Duodenal mucosa (tissue), 2 donors: ENCODE measurements around the gene DPH7.
"Not testable (repeated sequence)": the region's sequence is repeated elsewhere in the genome, so short reads cannot be mapped to it uniquely, and the experiment has no call there.

Experiments used
- H3K27ac ChIP-seq: one replicate; pipeline ENCODE4 v1.7.0; 2013; ENCODE audit warnings: low read depth, low read length
- H3K27me3 ChIP-seq, 2 donors: one replicate each; pipeline ENCODE4 v1.7.0; 2013; ENCODE audit warnings: low read length in 2 of 2, control low read depth in 1 of 2; ENCODE audit not compliant: insufficient read depth in 2 of 2, control insufficient read depth in 1 of 2
- H3K36me3 ChIP-seq, 2 donors: one replicate each; pipeline ENCODE4 v1.7.0; 2013; ENCODE audit warnings: low read length in 2 of 2, control low read depth in 1 of 2; ENCODE audit not compliant: insufficient read depth in 2 of 2, control insufficient read depth in 1 of 2
- H3K4me1 ChIP-seq, 2 donors: one replicate each; pipeline ENCODE4 v1.7.0; 2013; ENCODE audit warnings: low read length in 2 of 2, control low read depth in 1 of 2; ENCODE audit not compliant: insufficient read depth in 2 of 2, control insufficient read depth in 1 of 2
- H3K4me3 ChIP-seq, 2 donors: one replicate each; pipeline ENCODE4 v1.7.0; 2013; ENCODE audit warnings: low read length in 2 of 2, low read depth in 1 of 2
- H3K9ac ChIP-seq, 2 donors: one replicate each; pipeline ENCODE4 v1.7.0; 2013; ENCODE audit warnings: low read length in 2 of 2, low read depth in 1 of 2
- H3K9me3 ChIP-seq, 2 donors: one replicate each; pipeline ENCODE4 v1.7.0; 2013; ENCODE audit warnings: low read length in 2 of 2, control low read depth in 1 of 2; ENCODE audit not compliant: control insufficient read depth in 1 of 2

DPH7 gene

GRCh38 chr9:137538058-137538457, 40.7 kb downstream of the DPH7 start:
- Histone ChIP-seq H3K4me3 (no peak overlapping the region), H3K27me3 (no peaks in the 10 kb centered on the region)

GRCh38 chr9:137536594-137537131, 42.1 kb downstream of the DPH7 start:
- H3K27me3 ChIP-seq, H3K27ac ChIP-seq, H3K36me3 ChIP-seq, H3K9ac ChIP-seq, H3K9me3 ChIP-seq, H3K4me3 ChIP-seq: not testable (repeated sequence)
- H3K4me1 ChIP-seq = peaks cover 8 to 10% of the 10 kb centered on the region in 2 donors

More at GRCh38 chr9:137538058-137538457, 40.7 kb downstream of the DPH7 start:
- H3K9me3 ChIP-seq = no peaks in the 10 kb centered on the region
- no peak overlapping the region for H3K27ac ChIP-seq
- H3K9ac ChIP-seq = no peak overlapping the region
- H3K4me1 ChIP-seq = peaks cover 8 to 10% of the 10 kb centered on the region in 2 donors
- no peaks in the 10 kb centered on the region for H3K36me3 ChIP-seq

- no peak overlapping the region for H3K27ac ChIP-seq
Observed at GRCh38 chr9:137535120-137535428, 43.7 kb downstream of the DPH7 start.

DNA sequence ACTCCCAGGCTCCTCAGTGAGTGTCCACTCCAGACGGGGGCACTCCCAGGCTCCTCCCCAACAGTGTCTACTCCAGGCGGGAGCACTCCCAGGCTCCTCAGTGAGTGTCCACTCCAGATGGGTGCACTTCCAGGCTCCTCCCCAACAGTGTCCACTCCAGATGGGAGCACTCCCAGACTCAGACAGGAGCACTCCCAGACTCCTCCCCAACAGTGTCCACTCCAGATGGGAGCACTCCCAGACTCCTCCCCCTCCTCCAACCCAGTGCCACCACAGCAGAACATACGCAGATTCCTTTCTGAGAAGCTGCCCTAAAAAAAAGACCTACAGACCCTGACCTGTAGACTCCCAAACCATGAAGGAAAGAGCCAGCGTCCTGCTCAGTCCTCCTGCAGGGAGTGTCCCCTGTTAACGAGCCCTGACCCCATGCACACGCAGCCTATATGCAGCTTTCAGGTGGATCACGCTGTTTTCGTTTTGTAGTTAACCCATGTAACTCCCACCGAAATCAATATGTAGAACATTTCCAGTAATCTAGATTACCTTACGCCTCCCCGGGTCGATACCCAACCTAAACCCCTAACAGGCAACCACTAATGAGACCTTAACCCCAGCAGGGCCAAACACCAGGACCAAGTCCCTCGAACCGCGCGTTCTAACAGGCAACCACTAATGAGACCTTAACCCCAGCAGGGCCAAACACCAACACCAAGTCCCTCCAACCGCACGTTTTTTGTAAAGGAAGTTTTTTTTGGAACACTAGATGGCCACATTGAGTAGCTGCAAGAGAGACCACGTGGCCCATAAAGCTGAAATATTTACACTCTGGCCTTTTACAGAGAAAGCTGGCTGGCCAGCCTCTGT, 44.2 kb downstream of the DPH7 start:
- H3K27ac ChIP-seq = no peak overlapping the region
- peaks cover 8 to 10% of the 10 kb centered on the region in 2 donors for H3K4me1 ChIP-seq
- H3K27me3 ChIP-seq = no peaks in the 10 kb centered on the region
- H3K4me3 ChIP-seq = no peak overlapping the region
- H3K36me3 ChIP-seq = no peaks in the 10 kb centered on the region
- no peaks in the 10 kb centered on the region for H3K9me3 ChIP-seq
- no peak overlapping the region for H3K9ac ChIP-seq

More at GRCh38 chr9:137535120-137535428, 43.7 kb downstream of the DPH7 start:
- Histone ChIP-seq H3K4me3 (no peak overlapping the region), H3K36me3 (no peaks in the 10 kb centered on the region), H3K9ac (no peak overlapping the region), H3K9me3 (no peaks in the 10 kb centered on the region), H3K4me1 (peaks cover 8 to 10% of the 10 kb centered on the region in 2 donors), H3K27me3 (no peaks in the 10 kb centered on the region)

GRCh38 chr9:137532891-137533468, 45.7 kb downstream of the DPH7 start:
- H3K9ac ChIP-seq, H3K4me3 ChIP-seq, H3K27ac ChIP-seq, H3K9me3 ChIP-seq, H3K36me3 ChIP-seq, H3K27me3 ChIP-seq: not testable (repeated sequence)
- peaks cover 8 to 10% of the 10 kb centered on the region in 2 donors for H3K4me1 ChIP-seq

DNA sequence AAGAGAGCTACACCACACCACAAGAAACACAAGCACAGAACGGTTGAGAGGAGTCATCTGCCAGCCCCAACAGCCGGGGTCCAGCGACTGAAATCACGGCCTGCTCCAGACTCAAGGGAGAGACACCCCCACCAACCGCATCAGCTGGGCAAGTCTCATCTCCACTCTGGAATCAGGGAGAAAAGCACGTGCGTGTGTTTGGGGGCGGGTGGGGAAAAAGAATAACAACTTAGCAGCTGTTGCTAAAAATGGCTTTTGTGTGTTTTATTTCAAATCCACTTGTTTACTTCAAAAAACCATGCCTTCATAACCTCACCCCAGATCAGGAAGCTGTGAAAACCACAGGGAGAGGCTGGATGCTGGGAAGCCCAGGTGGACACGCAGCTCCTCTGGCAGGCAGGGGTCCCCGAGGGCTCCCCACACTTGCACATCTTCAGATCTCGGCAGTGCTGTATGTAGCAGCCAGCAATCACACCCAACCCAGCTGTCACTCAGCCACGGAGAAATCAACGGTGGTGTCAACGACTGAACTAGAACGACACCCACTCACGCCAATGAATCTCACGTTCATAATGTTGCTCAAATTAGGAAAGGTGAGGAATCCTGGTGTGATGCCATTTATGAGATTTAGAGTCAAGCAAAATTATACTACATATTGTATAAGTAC, 47.5 kb downstream of the DPH7 start:
- Histone ChIP-seq H3K27ac (no peak overlapping the region), H3K4me3 (no peak overlapping the region), H3K27me3 (no peaks in the 10 kb centered on the region), H3K9ac (no peak overlapping the region), H3K9me3 (no peaks in the 10 kb centered on the region), H3K4me1 (peaks cover 8 to 10% of the 10 kb centered on the region in 2 donors), H3K36me3 (no peaks in the 10 kb centered on the region)

GRCh38 chr9:137530331-137530730, 48.4 kb downstream of the DPH7 start:
- Histone ChIP-seq H3K9me3 (no peaks in the 10 kb centered on the region), H3K4me3 (no peak overlapping the region), H3K36me3 (no peaks in the 10 kb centered on the region), H3K27me3 (no peaks in the 10 kb centered on the region), H3K4me1 (peaks cover 8 to 10% of the 10 kb centered on the region in 2 donors), H3K27ac (no peak overlapping the region), H3K9ac (no peak overlapping the region)

DNA sequence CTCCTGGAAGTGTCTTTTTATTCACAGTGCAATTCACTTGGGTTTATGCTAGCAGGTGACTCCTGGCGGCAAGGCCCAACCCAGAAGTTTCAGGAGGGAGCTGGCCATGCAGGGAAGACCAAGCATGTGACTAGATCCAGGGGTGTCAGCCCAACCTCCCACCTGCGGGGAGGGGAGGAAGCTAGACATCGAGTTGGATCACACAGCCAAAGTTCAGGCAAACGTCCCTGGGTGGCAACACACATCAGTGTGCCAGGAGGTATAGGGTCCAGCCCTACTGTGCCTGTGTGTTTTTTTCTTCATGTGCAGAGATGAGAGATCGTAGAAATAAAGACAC, 53.8 kb downstream of the DPH7 start:
- Histone ChIP-seq H3K27me3 (no peaks in the 10 kb centered on the region), H3K4me3 (no peak overlapping the region), H3K4me1 (no peaks in the 10 kb centered on the region), H3K9ac (no peak overlapping the region), H3K36me3 (no peaks in the 10 kb centered on the region), H3K9me3 (no peaks in the 10 kb centered on the region), H3K27ac (no peak overlapping the region)

- Histone ChIP-seq H3K9ac (no peak overlapping the region), H3K36me3 (peaks cover 0 to 3% of the 10 kb centered on the region in 2 donors), H3K4me3 (no peak overlapping the region), H3K4me1 (no peaks in the 10 kb centered on the region), H3K27ac (no peak overlapping the region), H3K9me3 (no peaks in the 10 kb centered on the region), H3K27me3 (no peaks in the 10 kb centered on the region)
Observed at GRCh38 chr9:137524161-137524980, 54.4 kb downstream of the DPH7 start.
